Caco-2 (cell line): ENCODE data around the gene SARDH. TPM values are rescaled to one million over a fixed set of nuclear protein-coding genes. Genes with fewer than 3 reads are reported as not detected.

ENCODE experiments used
- BruUV-seq: library from RNA; stranded (reverse); fragments of 400-500 nt; replicated peaks from 2 replicates; lab custom pipeline; 2021; lab: Mats Ljungman, UMichigan
- CTCF ChIA-PET: fragments of 300-600 bp; sonication (Branson Sonifier 250); formaldehyde crosslinking; loops from one replicate; lab custom pipeline; 2022; ENCODE audit warnings: antibody characterized with exemption; lab: Charles Lee
- POLR2A ChIA-PET: fragments of 300-600 bp; sonication (Branson Sonifier 250); formaldehyde crosslinking; loops from one replicate; lab custom pipeline; 2022; ENCODE audit warnings: antibody characterized with exemption; lab: Charles Lee
- DNase-seq, 2 experiments: peaks; one replicate each; pipeline versions ENCODE4 v3.0.0 to v3.0.0-alpha.2; 2020 to 2022
- H3K27me3 ChIP-seq: replicated peaks from 2 replicates; pipeline ENCODE4 v1.6.0; 2011; ENCODE audit warnings: low read length; ENCODE audit not compliant: control insufficient read depth, insufficient read depth
- H3K36me3 ChIP-seq: 2 replicates; pipeline ENCODE4 v1.5.1; 2011; ENCODE audit warnings: low read length; ENCODE audit not compliant: control insufficient read depth, insufficient read depth
- H3K4me1 ChIP-seq: fragments of 250-450 bp; sonication (Bioruptor Pico); 2 replicates; pipeline ENCODE4 v1.5.1; 2020; ENCODE audit warnings: mild to moderate bottlenecking
- H3K4me3 ChIP-seq: 2 replicates; pipeline ENCODE4 v1.5.1; 2011; ENCODE audit warnings: low read depth, mild to moderate bottlenecking, control low read depth, low read length
- H3K9me3 ChIP-seq: fragments of 250-450 bp; sonication (Bioruptor Pico); 2 replicates; pipeline ENCODE4 v1.5.1; 2020; ENCODE audit warnings: mild to moderate bottlenecking, moderate library complexity
- H3K27ac Mint-ChIP-seq: one replicate; pipeline ENCODE4 v1.8.0; 2022; ENCODE audit warnings: mixed read lengths; ENCODE audit not compliant: unreplicated experiment
- H3K27me3 Mint-ChIP-seq: one replicate; pipeline ENCODE4 v1.8.0; 2022; ENCODE audit warnings: mixed read lengths; ENCODE audit not compliant: insufficient read depth, unreplicated experiment
- H3K36me3 Mint-ChIP-seq: one replicate; pipeline ENCODE4 v1.8.0; 2022; ENCODE audit warnings: mild to moderate bottlenecking, mixed read lengths; ENCODE audit not compliant: insufficient read depth, unreplicated experiment
- H3K4me1 Mint-ChIP-seq: one replicate; pipeline ENCODE4 v1.8.0; 2022; ENCODE audit warnings: low read depth, mixed read lengths; ENCODE audit not compliant: unreplicated experiment
- H3K4me3 Mint-ChIP-seq: one replicate; pipeline ENCODE4 v1.8.0; 2022; ENCODE audit warnings: mild to moderate bottlenecking, moderate library complexity, mixed read lengths; ENCODE audit not compliant: unreplicated experiment
- H3K9me3 Mint-ChIP-seq: one replicate; pipeline ENCODE4 v1.8.0; 2022; ENCODE audit warnings: mixed read lengths; ENCODE audit not compliant: unreplicated experiment
- CTCF ChIP-seq, 2 experiments: fragments of 200-600 bp in 1 of 2; IDR thresholded peaks; 1 replicate in 1 of 2; 2 replicates in 1 of 2; pipeline versions ENCODE4 v1.5.1 to v1.8.0; 2011 to 2022; ENCODE audit warnings: antibody characterized with exemption in 1 of 2, control low read depth in 1 of 2, inconsistent platforms in 1 of 2, low read depth in 1 of 2, low read length in 1 of 2, mild to moderate bottlenecking in 1 of 2, moderate library complexity in 1 of 2; ENCODE audit not compliant: insufficient read depth in 1 of 2, severe bottlenecking in 1 of 2, unreplicated experiment in 1 of 2
- intact Hi-C: fragments of 100-400 bp; cut with micrococcal nuclease; formaldehyde crosslinking; loops from one replicate; pipeline ENCODE4 v1.10.0; 2022; ENCODE audit not compliant: unreplicated experiment
- total RNA-seq: library from RNA; stranded (reverse); gene quantifications from 2 replicates; pipeline ENCODE4 v1.2.3, GENCODE V29; 2022

The SARDH gene
- total RNA-seq, 1 experiment from 2014 or later = 0.36 TPM

- no peaks in the 10 kb centered on the region for H3K27me3 ChIP-seq
- Mint-ChIP-seq H3K27ac (no peak overlapping the region), H3K36me3 (peaks cover 68% of the 10 kb centered on the region), H3K4me3 (no peak overlapping the region), H3K27me3 (no peaks in the 10 kb centered on the region), H3K4me1 (peaks cover 6% of the 10 kb centered on the region), H3K9me3 (peaks cover 6% of the 10 kb centered on the region)
- ChIA-PET CTCF (no interaction called here), POLR2A (no interaction called here)
- no peaks in the 10 kb centered on the region; the same call in 1 of the 2 replicates for H3K36me3 ChIP-seq
- no peak for TF ChIP-seq CTCF (IDR thresholded peaks at IDR 0.05; ENCODE audit: insufficient read depth in 1 of 2, low read depth in 1 of 2, low read length in 1 of 2, severe bottlenecking in 1 of 2, unreplicated experiment in 1 of 2)
- no TSS peak for BruUV-seq
- no peaks in the 10 kb centered on the region for H3K4me1 ChIP-seq
- no peak overlapping the region for H3K4me3 ChIP-seq
- DNase-seq = no peak
- intact Hi-C loops = no loop called here
- H3K9me3 ChIP-seq = no peaks in the 10 kb centered on the region
Observed at GRCh38 chr9:133759946-133760345, 21.8 kb upstream of the SARDH start.

- no peak for TF ChIP-seq CTCF (IDR thresholded peaks at IDR 0.05; ENCODE audit: insufficient read depth in 1 of 2, low read depth in 1 of 2, low read length in 1 of 2, severe bottlenecking in 1 of 2, unreplicated experiment in 1 of 2)
- Histone ChIP-seq H3K27me3 (no peaks in the 10 kb centered on the region), H3K36me3 (no peaks in the 10 kb centered on the region; the same call in 1 of the 2 replicates), H3K4me3 (no peak overlapping the region), H3K4me1 (peaks cover 6% of the 10 kb centered on the region), H3K9me3 (no peaks in the 10 kb centered on the region)
- H3K4me3 Mint-ChIP-seq = no peak overlapping the region
- intact Hi-C loops = no loop called here
- no peak for DNase-seq
- peaks cover 12% of the 10 kb centered on the region for H3K4me1 Mint-ChIP-seq
- ChIA-PET CTCF (no interaction called here), POLR2A (no interaction called here)
- H3K27me3 Mint-ChIP-seq = no peaks in the 10 kb centered on the region
- BruUV-seq = no TSS peak
- peaks cover 69% of the 10 kb centered on the region for H3K36me3 Mint-ChIP-seq
- no peak overlapping the region for H3K27ac Mint-ChIP-seq
- peaks cover 10% of the 10 kb centered on the region for H3K9me3 Mint-ChIP-seq
Observed at GRCh38 chr9:133759146-133759900, 21.2 kb upstream of the SARDH start.

GRCh38 chr9:133758228-133758627 lies 20.1 kb upstream of the SARDH start:
- no peaks in the 10 kb centered on the region for H3K27me3 Mint-ChIP-seq
- intact Hi-C loops = no loop called here
- Histone ChIP-seq H3K36me3 (no peaks in the 10 kb centered on the region; the same call in 1 of the 2 replicates), H3K4me1 (peaks cover 12% of the 10 kb centered on the region), H3K27me3 (no peaks in the 10 kb centered on the region), H3K9me3 (no peaks in the 10 kb centered on the region), H3K4me3 (no peak overlapping the region)
- H3K27ac Mint-ChIP-seq = no peak overlapping the region
- TF ChIP-seq CTCF (IDR thresholded peaks at IDR 0.05; ENCODE audit: insufficient read depth in 1 of 2, low read depth in 1 of 2, low read length in 1 of 2, severe bottlenecking in 1 of 2, unreplicated experiment in 1 of 2) = no peak
- H3K9me3 Mint-ChIP-seq = peaks cover 10% of the 10 kb centered on the region
- CTCF ChIA-PET = interaction anchor here (0.5 kb wide), 1 partner anchor 178 kb away, joined by 8 read pairs; no protein-coding TSS in a partner anchor
- POLR2A ChIA-PET = no interaction called here
- H3K4me1 Mint-ChIP-seq = peaks cover 16% of the 10 kb centered on the region
- peaks cover 65% of the 10 kb centered on the region for H3K36me3 Mint-ChIP-seq
- no peak overlapping the region for H3K4me3 Mint-ChIP-seq
- BruUV-seq = no TSS peak
- no peak for DNase-seq
